NCI-H146 treated with DMSO at 0.1 percent for 48 hours (cell line): ENCODE results near the gene GPAT2.
"Not testable (repeated sequence)": the region's sequence is repeated elsewhere in the genome, so short reads cannot be mapped to it uniquely, and the experiment has no call there.

ENCODE experiments used
- DNase-seq: peaks from one replicate; lab custom pipeline; 2025; ENCODE audit not compliant: unreplicated experiment; lab: John Stamatoyannopoulos, UW

Gene GPAT2

DNA sequence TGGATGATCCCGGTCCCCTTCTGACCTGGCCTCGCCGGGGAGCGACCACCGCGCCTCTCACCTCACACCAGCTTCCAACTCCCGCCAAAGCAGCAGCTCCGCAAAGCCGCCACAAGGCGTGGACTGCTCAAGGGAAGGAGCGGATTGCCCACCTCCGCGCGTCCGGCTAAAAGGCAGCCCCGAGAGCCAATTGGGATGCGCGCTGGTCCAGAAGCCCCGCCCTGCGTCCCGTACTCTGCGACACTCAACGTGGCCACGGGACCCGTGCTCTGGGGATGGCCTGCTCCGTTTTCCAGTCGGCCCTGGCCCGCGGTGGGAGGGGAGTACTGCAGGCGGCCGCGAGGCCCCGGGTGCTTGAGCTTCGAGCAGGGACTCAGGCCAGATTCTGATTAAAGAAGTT lies at the start of gene GPAT2:
TSS of gene GPAT2 (minus strand) at position 125 of the 400 bp plus-strand sequence. CDS start 2,557 bp downstream, outside the sequence.
- not testable (repeated sequence) for DNase-seq

DNA sequence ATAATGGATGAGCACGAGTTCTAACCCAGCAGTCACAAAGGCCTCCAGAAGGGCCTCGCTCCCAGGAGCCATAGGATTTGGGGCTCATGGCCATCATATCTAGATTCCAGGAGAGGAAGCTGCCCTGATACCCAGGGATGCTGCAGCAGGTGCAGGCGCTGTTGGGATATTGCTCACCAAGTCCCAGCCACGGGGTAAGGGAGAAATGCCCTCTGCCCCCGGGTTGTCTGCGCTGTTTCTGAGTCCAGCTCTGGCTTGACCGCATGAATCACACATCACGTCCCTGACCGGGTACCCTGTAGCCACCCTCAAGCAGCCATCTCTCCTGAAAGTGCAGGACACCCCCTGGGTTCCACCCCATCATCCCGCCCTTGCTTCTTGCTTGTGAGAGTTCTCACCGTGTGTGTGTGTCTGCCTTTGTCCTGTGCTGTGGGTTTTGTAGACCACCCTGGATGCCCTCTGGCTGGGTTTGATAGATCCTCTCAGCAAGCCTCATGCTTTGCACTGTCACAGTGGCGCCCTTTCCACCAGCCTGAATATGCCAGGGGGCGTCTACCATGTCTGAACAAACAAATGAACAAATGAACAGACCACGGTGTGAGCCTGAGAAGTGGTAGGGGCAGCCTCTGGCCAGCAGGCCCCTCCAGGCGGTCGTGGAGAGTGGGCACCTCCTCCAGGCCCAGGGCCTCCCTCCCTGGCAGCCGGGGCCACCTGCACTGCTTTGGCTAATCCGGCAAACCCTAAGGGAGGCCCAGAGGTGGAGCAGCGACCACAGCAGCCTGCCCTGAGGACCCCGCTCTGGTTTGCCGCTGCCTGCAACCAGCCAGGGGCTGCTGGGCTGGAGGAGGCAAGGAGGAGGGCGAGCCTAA lies 49.5 kb upstream of the GPAT2 start:
- DNase-seq, result no peak

GRCh38 chr2:96083064-96083939 lies 48.6 kb upstream of the GPAT2 start:
- no peak for DNase-seq

DNA sequence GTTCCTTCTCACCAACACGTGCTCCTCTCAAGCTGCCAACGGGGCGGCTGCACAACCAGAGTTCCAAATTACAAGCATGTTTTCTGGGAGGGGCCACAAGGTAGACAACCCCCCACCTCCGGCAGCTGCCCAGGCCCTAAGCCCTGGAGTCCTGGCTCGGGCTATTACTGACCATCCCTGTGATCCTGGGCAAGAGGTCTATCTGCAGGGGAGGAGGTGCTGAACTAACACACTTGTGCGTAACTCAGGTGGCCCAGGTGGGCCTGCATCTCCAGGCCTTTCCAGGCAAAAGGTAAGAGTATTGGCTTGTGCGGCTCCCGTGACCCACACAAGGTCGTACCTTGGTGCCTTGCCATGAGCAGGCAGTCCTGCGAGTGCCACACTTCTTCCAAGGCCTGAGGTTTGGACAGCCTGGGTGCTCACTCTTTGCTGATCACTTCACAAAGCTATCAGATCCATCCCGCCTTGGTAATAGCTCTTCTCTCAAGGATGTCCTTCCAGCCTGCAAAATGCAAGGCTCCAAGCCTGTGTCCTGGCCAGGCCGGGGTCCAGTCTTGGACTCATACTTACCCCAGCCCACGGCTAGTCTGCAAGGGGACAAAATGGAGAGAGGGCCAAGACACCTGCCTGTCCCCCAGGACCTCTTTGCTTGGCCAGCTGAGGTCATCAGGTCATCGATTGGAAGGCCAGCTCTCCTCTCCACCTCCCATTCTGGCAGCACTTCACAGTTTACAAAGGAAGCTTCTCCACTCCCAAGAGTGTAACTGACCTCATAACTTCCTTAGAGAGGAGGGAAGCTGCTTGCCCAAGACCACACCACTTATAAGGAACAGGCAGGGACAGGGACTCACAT lies 47.7 kb upstream of the GPAT2 start:
- DNase-seq, result no peak

GRCh38 chr2:96081042-96081441 lies 46.3 kb upstream of the GPAT2 start:
- no peak for DNase-seq

DNA sequence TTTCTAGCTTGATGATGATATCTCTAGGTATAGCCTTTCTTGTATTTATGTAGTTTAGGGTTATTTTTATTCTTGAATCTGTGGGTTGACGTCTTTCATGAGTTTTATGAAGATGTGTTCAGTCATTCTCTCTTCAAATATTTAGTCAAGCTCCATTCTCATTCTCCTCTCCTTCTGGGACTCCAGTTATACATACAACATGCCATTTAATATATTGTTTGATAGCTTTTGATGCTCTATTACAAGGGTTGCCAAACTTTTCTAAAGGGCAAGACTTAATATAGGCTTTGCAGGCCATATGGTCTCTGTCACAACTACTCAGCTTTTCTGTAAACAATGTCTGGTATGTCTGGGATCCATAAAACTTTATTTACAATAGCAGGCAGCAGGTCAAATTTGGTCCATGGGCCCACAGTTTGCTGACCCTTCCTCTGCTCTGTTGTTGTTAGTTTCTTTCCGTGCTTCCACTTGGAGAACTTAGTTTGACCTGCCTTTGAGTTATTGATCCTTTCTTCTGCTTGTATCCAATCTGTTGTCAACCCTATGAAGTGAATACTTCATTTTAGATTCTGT lies 40.6 kb upstream of the GPAT2 start:
- no peak for DNase-seq

DNA sequence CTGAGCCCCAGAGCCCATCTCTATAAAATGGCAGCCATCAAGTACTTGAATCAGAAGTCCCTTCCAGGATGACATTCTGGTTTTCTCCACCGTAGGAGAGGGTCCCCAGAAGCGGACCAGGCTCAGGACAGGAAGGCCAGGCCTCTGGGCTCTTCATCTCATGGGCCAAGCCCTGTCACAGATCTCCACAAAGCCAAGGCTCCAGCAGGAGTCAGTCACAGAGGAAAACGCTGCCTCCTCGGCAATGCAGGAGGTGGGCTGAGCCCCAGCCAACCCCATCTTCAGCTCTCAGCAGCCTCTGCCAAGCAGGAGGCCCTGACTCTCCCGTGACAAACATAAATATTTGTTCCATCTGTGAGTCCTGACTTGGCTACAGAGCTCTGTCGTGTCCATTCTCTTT lies 39.4 kb upstream of the GPAT2 start:
- no peak for DNase-seq

GRCh38 chr2:96073170-96073775 lies 38.6 kb upstream of the GPAT2 start:
- DNase-seq, result no peak

GRCh38 chr2:96072746-96073145 lies 38.0 kb upstream of the GPAT2 start:
- DNase-seq, result no peak

GRCh38 chr2:96071977-96072491 lies 37.3 kb upstream of the GPAT2 start:
- DNase-seq, result not testable (repeated sequence)

- not testable (repeated sequence) for DNase-seq
Measured at GRCh38 chr2:96071087-96071976, 36.6 kb upstream of the GPAT2 start.

- DNase-seq, result not testable (repeated sequence)
Measured at GRCh38 chr2:96070351-96070750, 35.6 kb upstream of the GPAT2 start.

- DNase-seq, result not testable (repeated sequence)
Measured at GRCh38 chr2:96069878-96070277, 35.2 kb upstream of the GPAT2 start.

GRCh38 chr2:96067902-96068581 lies 33.3 kb upstream of the GPAT2 start:
- peak; percentile 45 for DNase-seq

GRCh38 chr2:96067098-96067660 lies 32.5 kb upstream of the GPAT2 start:
- DNase-seq, result not testable (repeated sequence)

DNA sequence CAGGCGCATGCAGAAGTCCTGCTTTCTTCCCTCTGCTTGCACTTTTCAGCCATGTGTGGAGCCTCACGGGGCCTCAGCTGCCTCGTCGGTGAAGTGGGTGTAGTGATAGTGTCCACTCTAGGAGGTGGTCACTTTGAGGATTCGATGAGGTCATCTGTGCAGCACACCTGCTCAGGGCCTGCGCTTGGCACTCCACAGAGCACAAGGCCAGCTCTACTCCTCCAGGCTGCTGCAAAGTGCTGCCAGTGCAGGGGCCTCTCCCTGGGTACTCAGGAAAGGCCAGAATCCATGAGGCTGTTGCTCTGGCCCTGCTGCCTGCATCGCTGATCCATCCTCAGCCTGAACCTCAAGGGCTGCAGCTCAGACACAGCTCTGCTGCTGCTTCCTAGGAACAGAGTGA lies 31.8 kb upstream of the GPAT2 start:
- DNase-seq, result not testable (repeated sequence)

DNA sequence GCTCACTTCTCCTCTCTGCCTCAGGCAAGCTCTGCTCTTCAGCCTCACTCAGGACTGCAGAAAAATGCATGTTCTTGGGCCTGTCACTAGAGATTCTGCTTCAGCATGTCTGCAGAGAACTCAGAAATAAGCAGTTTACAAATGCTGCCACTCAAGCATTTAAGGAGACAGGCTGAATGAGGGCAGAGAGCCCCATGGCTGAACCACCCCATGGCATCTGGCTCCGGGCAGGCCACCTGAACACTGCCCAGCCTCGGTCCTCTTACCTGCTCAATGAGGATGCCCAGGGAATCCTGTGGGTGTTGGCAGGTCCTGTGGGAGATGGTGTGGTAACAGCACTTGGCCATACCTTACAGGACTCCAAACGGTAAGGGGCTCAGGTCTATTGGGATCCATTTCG lies 31.2 kb upstream of the GPAT2 start:
- not testable (repeated sequence) for DNase-seq

GRCh38 chr2:96065381-96065930 lies 30.7 kb upstream of the GPAT2 start:
- DNase-seq, result no peak
